Neural progenitor cell (in vitro differentiated cells): ENCODE data around the gene CDC42EP1.

ENCODE experiments used
- CTCF ChIP-seq: fragments of 200-600 bp; sonication (generic); IDR thresholded peaks from 2 replicates; pipeline ENCODE4 v1.5.1; 2017; ENCODE audit warnings: antibody characterized with exemption, mild to moderate bottlenecking
- EZH2 ChIP-seq: fragments of 200-600 bp; sonication (generic); IDR thresholded peaks from 2 replicates; pipeline ENCODE4 v1.6.1; 2017; ENCODE audit warnings: antibody characterized with exemption, mild to moderate bottlenecking, moderate library complexity
- EZH2phosphoT487 ChIP-seq: fragments of 200-600 bp; sonication (generic); IDR thresholded peaks from 2 replicates; pipeline ENCODE4 v1.6.1; 2017; ENCODE audit warnings: antibody characterized with exemption

GRCh38 chr22:37617431-37617830 is 57.2 kb downstream of the CDC42EP1 start:
- TF ChIP-seq CTCF (no peak), EZH2phosphoT487 (no peak), EZH2 (no peak)
